Mesothelial cell of epicardium (in vitro differentiated cells): ENCODE data around the gene LAMTOR2. TPM values are rescaled to one million over a fixed set of nuclear protein-coding genes. Genes with fewer than 3 reads are reported as not detected.

Experiments used
- DNase-seq, 2 experiments: peaks; one replicate each; pipeline ENCODE4 v3.0.0; 2021; ENCODE audit warnings: low spot score in 2 of 2; ENCODE audit not compliant: unreplicated experiment in 2 of 2
- H3K27ac Mint-ChIP-seq: 2 replicates; pipeline ENCODE4 v1.8.0; 2021; ENCODE audit warnings: mixed read lengths
- H3K27me3 Mint-ChIP-seq: 2 replicates; pipeline ENCODE4 v1.8.0; 2021; ENCODE audit warnings: low read depth, mixed read lengths
- H3K36me3 Mint-ChIP-seq: 2 replicates; pipeline ENCODE4 v1.8.0; 2021; ENCODE audit warnings: mixed read lengths
- H3K4me1 Mint-ChIP-seq: 2 replicates; pipeline ENCODE4 v1.8.0; 2021; ENCODE audit warnings: mixed read lengths
- H3K4me3 Mint-ChIP-seq: 2 replicates; pipeline ENCODE4 v1.8.0; 2021; ENCODE audit warnings: mild to moderate bottlenecking, moderate library complexity, mixed read lengths
- H3K9me3 Mint-ChIP-seq: 2 replicates; pipeline ENCODE4 v1.8.0; 2021; ENCODE audit warnings: mixed read lengths
- CTCF ChIP-seq: fragments of 200-600 bp; sonication (generic); IDR thresholded peaks from one replicate; pipeline ENCODE4 v1.5.0; 2021; ENCODE audit warnings: antibody characterized with exemption; ENCODE audit not compliant: unreplicated experiment
- total RNA-seq: library from RNA; stranded (reverse); gene quantifications from 3 replicates; pipeline ENCODE4 v1.2.1, GENCODE V29; 2021

LAMTOR2 gene
- total RNA-seq, 1 donor from 2014 or later: 39.5 TPM

- no peak overlapping the region for H3K4me3 Mint-ChIP-seq
- TF ChIP-seq CTCF: no peak
- H3K4me1 Mint-ChIP-seq: peaks cover 24% of the 10 kb centered on the region
- peaks cover 19% of the 10 kb centered on the region for H3K36me3 Mint-ChIP-seq
- H3K27ac Mint-ChIP-seq: peak overlapping the region; percentile 96
- H3K27me3 Mint-ChIP-seq: no peaks in the 10 kb centered on the region
- no peaks in the 10 kb centered on the region for H3K9me3 Mint-ChIP-seq
- DNase-seq: no peak
These were observed 43.1 kb downstream of the LAMTOR2 start for GRCh38 chr1:156097499-156098178.

GRCh38 chr1:156098784-156099183 is 44.2 kb downstream of the LAMTOR2 start:
- peaks cover 35% of the 10 kb centered on the region for H3K4me1 Mint-ChIP-seq
- peak overlapping the region; percentile 72 for H3K27ac Mint-ChIP-seq

DNA sequence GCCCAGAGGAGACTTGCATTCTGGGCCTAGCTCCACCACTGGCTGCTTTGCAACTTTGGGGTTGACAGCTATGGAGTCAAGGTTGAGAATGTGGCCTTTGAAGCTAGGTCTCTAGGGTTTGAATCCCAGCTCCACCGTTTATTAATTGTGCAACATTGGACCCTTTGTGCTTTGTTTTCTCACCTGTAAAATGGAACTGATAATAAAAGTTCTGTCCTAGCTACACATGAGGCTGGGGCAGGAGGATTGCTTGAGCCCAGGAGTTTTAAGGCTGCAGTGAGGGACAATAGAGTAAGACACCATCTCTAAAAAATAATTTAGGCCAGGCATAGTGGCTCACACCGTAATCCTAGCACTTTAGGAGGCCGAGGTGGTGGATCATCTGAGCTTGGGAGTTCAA is 44.7 kb downstream of the LAMTOR2 start:
- Mint-ChIP-seq H3K36me3 (peaks cover 12% of the 10 kb centered on the region), H3K4me3 (no peak overlapping the region), H3K9me3 (no peaks in the 10 kb centered on the region), H3K27me3 (no peaks in the 10 kb centered on the region), H3K27ac (no peak overlapping the region), H3K4me1 (peaks cover 40% of the 10 kb centered on the region)
- no peak for DNase-seq
- TF ChIP-seq CTCF: no peak

More at GRCh38 chr1:156098784-156099183, 44.2 kb downstream of the LAMTOR2 start:
- H3K4me3 Mint-ChIP-seq: no peak overlapping the region
- DNase-seq: no peak
- no peak for TF ChIP-seq CTCF
- H3K27me3 Mint-ChIP-seq: no peaks in the 10 kb centered on the region
- H3K9me3 Mint-ChIP-seq: no peaks in the 10 kb centered on the region
- peaks cover 14% of the 10 kb centered on the region for H3K36me3 Mint-ChIP-seq

DNA sequence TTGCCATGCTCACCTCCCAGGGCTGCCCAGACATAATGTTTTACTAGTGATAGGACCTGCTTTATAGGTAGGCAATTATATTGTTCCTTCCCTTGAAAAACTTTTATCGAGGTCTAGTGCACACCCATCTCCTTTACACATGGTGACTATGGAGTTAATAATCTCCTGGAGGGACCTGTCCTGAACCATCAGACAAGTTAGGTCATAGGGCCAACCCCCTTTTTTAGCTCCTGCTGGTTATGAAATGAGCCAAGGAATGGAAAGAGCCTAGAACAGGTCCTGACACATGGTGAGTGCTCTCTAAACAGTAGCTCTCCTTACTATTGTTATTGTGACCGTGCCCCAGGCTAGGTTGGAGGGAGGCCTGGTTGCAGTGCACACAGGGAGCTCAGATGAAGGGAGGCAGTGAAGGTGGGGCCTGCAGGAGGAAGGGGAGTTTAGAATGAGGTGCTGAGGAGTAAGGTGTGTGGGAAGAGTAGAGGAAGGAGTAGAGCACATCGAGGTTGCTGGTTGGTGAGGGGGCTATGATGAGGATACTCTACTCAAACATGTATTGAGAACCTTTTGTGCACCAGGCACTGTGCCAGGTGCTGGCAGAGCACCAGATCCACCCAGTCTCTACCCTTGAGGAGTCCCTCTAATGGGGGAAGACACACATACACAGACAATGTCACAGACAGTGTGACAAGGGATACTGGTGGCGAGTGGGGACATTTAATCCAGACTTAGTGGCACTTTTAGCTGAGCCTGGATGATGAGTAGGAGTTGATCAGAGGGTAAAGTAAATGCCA is 45.8 kb downstream of the LAMTOR2 start:
- Mint-ChIP-seq H3K27ac (peak overlapping the region; percentile 14), H3K27me3 (no peaks in the 10 kb centered on the region), H3K36me3 (peaks cover 9% of the 10 kb centered on the region), H3K4me3 (no peak overlapping the region), H3K4me1 (peaks cover 52% of the 10 kb centered on the region), H3K9me3 (no peaks in the 10 kb centered on the region)
- TF ChIP-seq CTCF: no peak
- DNase-seq: no peak

- Mint-ChIP-seq H3K4me1 (peaks cover 58% of the 10 kb centered on the region), H3K36me3 (peaks cover under 1% of the 10 kb centered on the region), H3K27ac (peak overlapping the region; percentile 99), H3K4me3 (no peak overlapping the region), H3K9me3 (no peaks in the 10 kb centered on the region), H3K27me3 (no peaks in the 10 kb centered on the region)
- no peak for DNase-seq
- no peak for TF ChIP-seq CTCF
These were observed 47.3 kb downstream of the LAMTOR2 start for GRCh38 chr1:156101880-156102279.
